NB4 (cell line): ENCODE data around the gene GPR18.

ENCODE experiments used
- DNase-seq: peaks from one replicate; pipeline ENCODE4 v3.0.0; 2010; ENCODE audit warnings: low read depth
- H3K4me3 ChIP-seq: one replicate; pipeline ENCODE4 v1.5.1; 2011; ENCODE audit warnings: mild to moderate bottlenecking, low read depth, low read length, moderate library complexity
- MAX ChIP-seq: IDR thresholded peaks from 2 replicates; pipeline ENCODE4 v1.6.1; 2011; ENCODE audit warnings: low read depth, low read length
- MYC ChIP-seq: IDR thresholded peaks from 2 replicates; pipeline ENCODE4 v1.6.1; 2011; ENCODE audit warnings: low read depth, low read length
- POLR2A ChIP-seq: IDR thresholded peaks from 2 replicates; pipeline ENCODE4 v1.6.1; 2011; ENCODE audit warnings: mild to moderate bottlenecking; ENCODE audit not compliant: insufficient read length; ENCODE audit errors: extremely low read depth
- TF ChIP-seq, protein P1 (sequence below): IDR thresholded peaks from one replicate; pipeline ENCODE4 v1.5.1; 2012; ENCODE audit warnings: low read depth, low read length

The GPR18 gene

DNA sequence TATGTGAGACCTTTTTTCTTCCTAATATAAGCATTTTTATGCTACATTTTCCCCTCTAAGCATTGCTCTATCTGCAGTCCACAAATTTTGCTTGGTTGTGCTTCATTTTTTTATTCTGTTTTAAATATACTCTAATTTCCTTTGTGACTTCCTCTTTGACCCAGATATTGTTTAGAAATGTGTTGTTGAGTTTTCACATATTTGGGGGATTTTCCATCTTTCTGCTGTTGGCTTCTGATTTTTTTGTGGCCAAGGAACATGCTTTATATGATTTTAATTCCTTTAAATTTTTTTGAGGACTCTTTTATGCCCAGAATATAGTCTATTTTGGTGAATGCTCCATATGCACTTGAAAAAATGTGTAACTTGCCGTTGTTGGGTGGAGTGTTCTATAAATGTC lies 34.6 kb downstream of the GPR18 start:
- TF ChIP-seq MAX (no peak), MYC (no peak), POLR2A (no peak)
- TF ChIP-seq, protein P1, sequence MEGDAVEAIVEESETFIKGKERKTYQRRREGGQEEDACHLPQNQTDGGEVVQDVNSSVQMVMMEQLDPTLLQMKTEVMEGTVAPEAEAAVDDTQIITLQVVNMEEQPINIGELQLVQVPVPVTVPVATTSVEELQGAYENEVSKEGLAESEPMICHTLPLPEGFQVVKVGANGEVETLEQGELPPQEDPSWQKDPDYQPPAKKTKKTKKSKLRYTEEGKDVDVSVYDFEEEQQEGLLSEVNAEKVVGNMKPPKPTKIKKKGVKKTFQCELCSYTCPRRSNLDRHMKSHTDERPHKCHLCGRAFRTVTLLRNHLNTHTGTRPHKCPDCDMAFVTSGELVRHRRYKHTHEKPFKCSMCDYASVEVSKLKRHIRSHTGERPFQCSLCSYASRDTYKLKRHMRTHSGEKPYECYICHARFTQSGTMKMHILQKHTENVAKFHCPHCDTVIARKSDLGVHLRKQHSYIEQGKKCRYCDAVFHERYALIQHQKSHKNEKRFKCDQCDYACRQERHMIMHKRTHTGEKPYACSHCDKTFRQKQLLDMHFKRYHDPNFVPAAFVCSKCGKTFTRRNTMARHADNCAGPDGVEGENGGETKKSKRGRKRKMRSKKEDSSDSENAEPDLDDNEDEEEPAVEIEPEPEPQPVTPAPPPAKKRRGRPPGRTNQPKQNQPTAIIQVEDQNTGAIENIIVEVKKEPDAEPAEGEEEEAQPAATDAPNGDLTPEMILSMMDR: no peak
- no peak overlapping the region for H3K4me3 ChIP-seq

DNA sequence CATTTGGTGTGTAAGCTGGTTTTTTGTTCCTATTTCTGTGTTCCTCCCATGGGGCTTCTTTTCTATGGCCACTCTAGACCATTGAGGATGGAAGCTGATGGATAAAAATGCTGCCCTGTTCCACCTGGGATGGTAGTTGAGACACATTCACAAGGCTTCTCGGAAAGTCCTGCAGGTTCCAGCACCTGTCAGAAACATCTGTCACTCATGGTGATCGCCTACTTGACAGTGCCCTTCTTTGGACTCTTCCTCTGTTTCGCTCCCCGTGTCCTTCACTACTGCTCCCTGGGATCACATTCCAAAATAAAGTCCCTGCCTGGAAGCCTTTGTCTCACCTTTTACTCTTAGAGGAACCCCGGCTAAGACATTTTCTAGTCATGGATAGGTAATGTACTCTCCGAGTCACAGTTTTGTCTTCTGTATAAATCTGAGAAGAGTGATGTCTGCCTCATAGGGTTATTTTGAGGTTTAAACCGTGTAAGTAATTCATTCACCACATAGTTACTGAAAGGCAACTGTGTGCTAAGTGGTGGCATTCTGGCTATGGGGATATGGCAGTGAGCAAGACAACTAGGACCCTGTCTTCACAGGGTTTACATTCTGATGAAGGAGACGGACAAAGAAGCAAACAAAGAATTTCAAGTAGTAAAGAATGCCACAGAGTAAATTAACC lies 36.5 kb downstream of the GPR18 start:
- DNase-seq: no peak
- TF ChIP-seq, protein P1: no peak
- TF ChIP-seq MYC (no peak), MAX (no peak), POLR2A (no peak)

More for the DNA sequence above, 34.6 kb downstream of the GPR18 start:
- DNase-seq: no peak

GRCh38 chr13:99220199-99220935 lies 37.8 kb downstream of the GPR18 start:
- TF ChIP-seq MYC: no peak
- TF ChIP-seq, protein P1: no peak
- no peak for TF ChIP-seq MAX
- no peak for TF ChIP-seq POLR2A
- peak; percentile 48 for DNase-seq
- H3K4me3 ChIP-seq: no peak overlapping the region

More for the DNA sequence above, 36.5 kb downstream of the GPR18 start:
- no peak overlapping the region for H3K4me3 ChIP-seq

DNA sequence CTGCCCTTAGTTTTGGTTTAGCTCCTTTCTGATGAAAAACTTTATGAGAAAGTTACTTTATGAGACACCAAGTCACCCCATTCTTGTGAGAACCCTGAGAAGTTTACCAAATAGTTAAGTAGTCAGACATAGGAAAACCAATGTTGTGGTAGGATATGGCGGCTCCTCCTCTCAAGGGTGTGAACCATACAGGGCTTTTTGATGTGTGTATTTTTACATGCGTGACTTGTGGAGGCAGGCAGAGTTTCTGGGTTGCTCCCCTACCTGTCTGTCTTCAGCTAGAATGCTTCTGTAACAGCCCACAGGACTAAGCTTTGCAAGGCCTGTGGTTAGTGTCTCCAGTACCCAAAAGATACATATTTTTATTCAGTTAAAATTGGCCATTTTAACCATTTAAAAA lies 39.2 kb downstream of the GPR18 start:
- no peak for DNase-seq
- no peak overlapping the region for H3K4me3 ChIP-seq
- no peak for TF ChIP-seq MYC
- TF ChIP-seq POLR2A: no peak
- TF ChIP-seq, protein P1: no peak
- no peak for TF ChIP-seq MAX

- TF ChIP-seq POLR2A (no peak), MAX (no peak), MYC (no peak)
- TF ChIP-seq, protein P1: no peak
- H3K4me3 ChIP-seq: no peak overlapping the region
- DNase-seq: no peak
Measured at GRCh38 chr13:99218545-99218944, 39.6 kb downstream of the GPR18 start.
